Activated CD8-positive, alpha-beta T cell treated with anti-CD3 and anti-CD28 coated beads for 36 hours (primary cell): ENCODE measurements around the gene CCIN. TPM values are rescaled to one million over a fixed set of nuclear protein-coding genes. Genes with fewer than 3 reads are reported as not detected.

Experiments
- ATAC-seq: fragments of 200-7000 bp; cut with Tn5 transposase; one replicate; pipeline ENCODE4 v1.10.0; 2021; ENCODE audit warnings: mild to moderate bottlenecking, moderate library complexity
- CTCF ChIA-PET: fragments of 350-600 bp; sonication (Branson Sonifier 250); formaldehyde crosslinking; loops from one replicate; lab custom pipeline; 2021; ENCODE audit warnings: antibody characterized with exemption; lab: Charles Lee
- POLR2A ChIA-PET: fragments of 350-600 bp; sonication (Branson Sonifier 250); formaldehyde crosslinking; loops from one replicate; lab custom pipeline; 2021; ENCODE audit warnings: antibody characterized with exemption; lab: Charles Lee
- DNase-seq: peaks from one replicate; pipeline ENCODE4 v3.0.0-alpha.2; 2020
- H3K27ac Mint-ChIP-seq: one replicate; pipeline ENCODE4 v1.8.0; 2021; ENCODE audit warnings: mild to moderate bottlenecking, mixed read lengths
- H3K27me3 Mint-ChIP-seq: one replicate; pipeline ENCODE4 v1.8.0; 2021; ENCODE audit warnings: mixed read lengths
- H3K36me3 Mint-ChIP-seq: one replicate; pipeline ENCODE4 v1.8.0; 2021; ENCODE audit warnings: low read depth, mixed read lengths
- H3K4me1 Mint-ChIP-seq: one replicate; pipeline ENCODE4 v1.8.0; 2021; ENCODE audit warnings: low read depth, mixed read lengths
- H3K4me3 Mint-ChIP-seq: one replicate; pipeline ENCODE4 v1.8.0; 2021; ENCODE audit warnings: mild to moderate bottlenecking, moderate library complexity, mixed read lengths
- H3K9me3 Mint-ChIP-seq: one replicate; pipeline ENCODE4 v1.8.0; 2021; ENCODE audit warnings: mixed read lengths
- intact Hi-C: fragments of 100-400 bp; cut with micrococcal nuclease; formaldehyde crosslinking; loops from one replicate; pipeline ENCODE4 v1.10.0; 2022
- total RNA-seq, 2 experiments: library from RNA; stranded (reverse); gene quantifications; one replicate each; pipeline ENCODE4 v1.2.3, GENCODE V29; 2021
- TF ChIP-seq, protein P1 (sequence below): fragments of 200-600 bp; IDR thresholded peaks from one replicate; pipeline ENCODE4 v1.8.0; 2022; ENCODE audit warnings: antibody characterized with exemption, mild to moderate bottlenecking

The CCIN gene
- total RNA-seq: not detected

DNA sequence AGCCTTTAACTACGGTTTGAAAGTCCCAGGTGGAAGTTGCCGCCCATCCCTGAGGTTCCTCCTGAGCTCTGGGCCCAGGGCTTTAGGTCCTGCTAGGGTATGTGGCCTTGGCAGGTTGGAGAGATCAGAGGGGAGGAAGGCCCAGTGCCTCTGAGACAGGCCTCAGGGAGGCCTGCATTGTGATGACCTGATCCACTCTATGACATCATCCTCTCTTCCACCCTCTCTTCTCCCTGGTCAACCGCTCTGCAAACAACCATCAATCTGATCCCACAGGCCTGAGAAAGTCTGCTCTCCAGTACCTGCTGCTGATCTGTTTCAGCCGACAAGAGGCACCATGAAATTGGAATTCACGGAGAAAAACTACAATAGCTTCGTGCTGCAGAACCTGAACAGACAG lies at the start of gene CCIN:
Gene CCIN, plus strand, starts transcription at position 223 of the 400 bp plus-strand sequence. Its CDS starts 115 bp downstream, at position 338.
- intact Hi-C loops: no loop called here
- ChIA-PET CTCF (interaction anchor here (0.6 to 10.1 kb wide), 6 partner anchors 17 to 67 kb away, joined by 3 to 330 read pairs (median 10); partner anchors contain the start of gene CLTA), POLR2A (interaction anchor here (1.3 kb wide), 1 partner anchor 22 kb away, joined by 4 read pairs; no protein-coding TSS in a partner anchor)
- no peak within 1 kb of the TSS for H3K4me3 Mint-ChIP-seq
- no peaks in the 10 kb centered on the region for H3K36me3 Mint-ChIP-seq
- ATAC-seq (no peak), DNase-seq (no peak)
- no peak within 1 kb of the TSS for H3K27ac Mint-ChIP-seq
- H3K4me1 Mint-ChIP-seq: peaks cover 3% of the 10 kb centered on the region
- no peaks in the 10 kb centered on the region for H3K27me3 Mint-ChIP-seq
- TF ChIP-seq, protein P1, sequence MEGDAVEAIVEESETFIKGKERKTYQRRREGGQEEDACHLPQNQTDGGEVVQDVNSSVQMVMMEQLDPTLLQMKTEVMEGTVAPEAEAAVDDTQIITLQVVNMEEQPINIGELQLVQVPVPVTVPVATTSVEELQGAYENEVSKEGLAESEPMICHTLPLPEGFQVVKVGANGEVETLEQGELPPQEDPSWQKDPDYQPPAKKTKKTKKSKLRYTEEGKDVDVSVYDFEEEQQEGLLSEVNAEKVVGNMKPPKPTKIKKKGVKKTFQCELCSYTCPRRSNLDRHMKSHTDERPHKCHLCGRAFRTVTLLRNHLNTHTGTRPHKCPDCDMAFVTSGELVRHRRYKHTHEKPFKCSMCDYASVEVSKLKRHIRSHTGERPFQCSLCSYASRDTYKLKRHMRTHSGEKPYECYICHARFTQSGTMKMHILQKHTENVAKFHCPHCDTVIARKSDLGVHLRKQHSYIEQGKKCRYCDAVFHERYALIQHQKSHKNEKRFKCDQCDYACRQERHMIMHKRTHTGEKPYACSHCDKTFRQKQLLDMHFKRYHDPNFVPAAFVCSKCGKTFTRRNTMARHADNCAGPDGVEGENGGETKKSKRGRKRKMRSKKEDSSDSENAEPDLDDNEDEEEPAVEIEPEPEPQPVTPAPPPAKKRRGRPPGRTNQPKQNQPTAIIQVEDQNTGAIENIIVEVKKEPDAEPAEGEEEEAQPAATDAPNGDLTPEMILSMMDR: no peak
- H3K9me3 Mint-ChIP-seq: no peaks in the 10 kb centered on the region

DNA sequence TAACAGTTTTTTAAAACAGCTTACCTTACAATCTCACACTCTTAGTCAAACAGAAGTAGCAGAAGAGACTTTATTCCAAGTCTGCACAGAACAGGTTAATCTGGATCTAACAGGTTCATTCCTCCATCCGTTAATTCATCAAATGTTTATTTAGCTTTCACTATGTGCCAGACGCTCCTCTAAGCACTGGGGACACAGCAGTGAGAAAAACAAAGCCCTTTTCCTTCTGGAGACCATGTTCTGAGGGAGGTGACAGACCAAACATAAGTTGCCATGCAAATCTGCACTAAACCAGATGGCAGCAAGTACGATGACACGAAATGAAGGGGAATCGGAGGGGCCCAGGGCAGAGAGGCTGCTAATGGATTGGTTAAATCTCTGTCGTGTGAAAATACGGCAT lies 49.7 kb upstream of the CCIN start:
- Mint-ChIP-seq H3K9me3 (no peaks in the 10 kb centered on the region), H3K27me3 (no peaks in the 10 kb centered on the region), H3K4me1 (no peaks in the 10 kb centered on the region), H3K4me3 (no peak overlapping the region), H3K27ac (no peak overlapping the region), H3K36me3 (no peaks in the 10 kb centered on the region)
- POLR2A ChIA-PET: no interaction called here
- DNase-seq (no peak), ATAC-seq (no peak)
- CTCF ChIA-PET: interaction anchor here (9.5 kb wide), 1 partner anchor 18 kb away, joined by 79 read pairs; no protein-coding TSS in a partner anchor
- TF ChIP-seq, protein P1: no peak
- intact Hi-C loops: no loop called here

DNA sequence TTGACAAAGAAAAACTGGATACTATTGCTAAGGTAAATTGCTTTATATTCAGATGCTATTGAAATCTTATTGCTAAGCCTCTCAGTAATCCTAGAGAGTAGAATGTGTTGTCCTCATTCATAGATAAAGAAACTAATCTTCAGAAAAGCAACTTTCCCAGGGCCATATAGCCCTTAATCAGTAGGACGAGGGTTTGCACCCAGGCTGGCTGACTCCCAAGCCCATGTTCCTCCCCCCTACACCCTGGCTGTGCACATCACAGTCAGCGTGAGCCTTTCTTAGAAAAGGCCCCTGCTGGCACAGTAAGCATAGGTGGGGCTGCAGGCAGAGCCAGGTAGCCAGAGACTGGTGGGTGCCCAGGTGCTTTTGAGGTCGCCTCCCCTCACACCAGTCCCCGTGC lies 48.5 kb upstream of the CCIN start:
- Mint-ChIP-seq H3K27ac (no peak overlapping the region), H3K4me3 (no peak overlapping the region), H3K4me1 (peaks cover 7% of the 10 kb centered on the region), H3K36me3 (no peaks in the 10 kb centered on the region), H3K9me3 (no peaks in the 10 kb centered on the region), H3K27me3 (no peaks in the 10 kb centered on the region)
- POLR2A ChIA-PET: no interaction called here
- TF ChIP-seq, protein P1: no peak
- intact Hi-C loops: no loop called here
- CTCF ChIA-PET: no interaction called here
- DNase-seq (no peak), ATAC-seq (no peak)

DNA sequence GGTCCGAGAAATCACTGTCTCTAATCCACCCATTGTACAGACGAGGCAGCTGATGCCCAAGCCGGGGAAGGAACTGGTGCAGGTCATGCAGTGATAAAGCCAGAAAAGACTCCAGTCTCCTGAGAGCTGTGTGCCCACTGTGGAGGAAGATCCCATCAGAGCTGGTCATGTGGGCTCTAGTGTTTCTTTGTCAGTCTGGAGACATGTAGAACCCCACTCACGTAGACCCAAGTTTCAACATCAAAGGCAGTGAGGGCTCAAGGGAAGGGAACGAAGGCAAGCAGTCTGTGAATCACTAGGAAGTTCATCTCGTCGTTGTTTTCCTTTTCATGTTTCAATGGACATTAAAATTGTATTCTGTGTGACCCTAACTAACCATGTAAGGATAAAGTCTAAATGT lies 47.2 kb upstream of the CCIN start:
- no peaks in the 10 kb centered on the region for H3K9me3 Mint-ChIP-seq
- TF ChIP-seq, protein P1: no peak
- no peaks in the 10 kb centered on the region for H3K36me3 Mint-ChIP-seq
- intact Hi-C loops: no loop called here
- no peak overlapping the region for H3K27ac Mint-ChIP-seq
- H3K4me1 Mint-ChIP-seq: peaks cover 7% of the 10 kb centered on the region
- ATAC-seq: no peak
- ChIA-PET POLR2A (interaction anchor here (0.6 to 1.3 kb wide), 2 partner anchors 18 to 69 kb away, joined by 3 to 4 read pairs; no protein-coding TSS in a partner anchor), CTCF (no interaction called here)
- no peak for DNase-seq
- H3K4me3 Mint-ChIP-seq: no peak overlapping the region
- no peaks in the 10 kb centered on the region for H3K27me3 Mint-ChIP-seq

DNA sequence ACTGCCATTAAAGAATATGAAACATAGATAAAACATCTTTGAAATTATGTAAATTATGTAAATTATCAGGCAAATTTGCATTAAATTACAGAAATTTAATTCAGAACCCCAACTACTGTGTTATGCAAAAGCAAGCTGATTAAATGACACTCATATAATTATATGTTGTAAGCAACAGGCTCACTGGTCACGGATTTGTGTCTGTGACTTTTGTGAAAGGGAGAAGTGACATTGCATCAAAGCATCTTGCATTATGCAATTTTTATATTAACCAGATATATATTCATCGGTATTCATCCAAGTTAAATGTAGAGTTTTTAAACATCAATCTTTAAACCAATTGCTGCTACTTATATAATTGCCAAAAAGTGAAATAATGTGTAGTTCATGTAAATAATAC lies 45.7 kb upstream of the CCIN start:
- ChIA-PET POLR2A (no interaction called here), CTCF (interaction anchor here (0.9 to 3.7 kb wide), 4 partner anchors 13 to 46 kb away, joined by 3 to 20 read pairs (median 8); no protein-coding TSS in a partner anchor)
- Mint-ChIP-seq H3K4me3 (no peak overlapping the region), H3K36me3 (no peaks in the 10 kb centered on the region), H3K4me1 (peaks cover 17% of the 10 kb centered on the region), H3K27me3 (no peaks in the 10 kb centered on the region), H3K9me3 (no peaks in the 10 kb centered on the region), H3K27ac (no peak overlapping the region)
- DNase-seq (no peak), ATAC-seq (no peak)
- intact Hi-C loops: no loop called here
- TF ChIP-seq, protein P1: no peak
